Kidney epithelial cell (primary cell): ENCODE results near the gene GPAT2. TPM values are rescaled to one million over a fixed set of nuclear protein-coding genes. Genes with fewer than 3 reads are reported as not detected.
A peak's percentile ranks its signal among the peaks of the same experiment; 100 is the strongest.
"Not testable (repeated sequence)": the region's sequence is repeated elsewhere in the genome, so short reads cannot be mapped to it uniquely, and the experiment has no call there.

Experiments used
- DNase-seq: peaks from one replicate; pipeline ENCODE4 v3.0.0-alpha.2; 2010; ENCODE audit warnings: low read depth
- H3K27me3 ChIP-seq: 2 replicates; pipeline ENCODE4 v1.6.0; 2011; ENCODE audit warnings: low read length; ENCODE audit not compliant: control insufficient read depth, insufficient read depth
- H3K36me3 ChIP-seq: 2 replicates; pipeline ENCODE4 v1.5.1; 2011; ENCODE audit warnings: low read length; ENCODE audit not compliant: control insufficient read depth, insufficient read depth
- H3K4me3 ChIP-seq: 2 replicates; pipeline ENCODE4 v1.5.1; 2011; ENCODE audit warnings: low read depth, mild to moderate bottlenecking, control low read depth, low read length
- CTCF ChIP-seq: IDR thresholded peaks from 2 replicates; pipeline ENCODE4 v1.5.1; 2011; ENCODE audit warnings: mild to moderate bottlenecking, moderate library complexity, low read length, control low read depth, inconsistent platforms; ENCODE audit not compliant: insufficient read depth, poor library complexity, severe bottlenecking
- total RNA-seq: library from RNA; depleted of rRNA; stranded (reverse); fragments of >200 nt; gene quantifications from 2 replicates; pipeline ENCODE4 v1.2.3, GENCODE V29; 2015

The GPAT2 gene
- total RNA-seq, 1 donor from 2014 or later: 1.3 TPM

- H3K27me3 ChIP-seq, DNase-seq, H3K4me3 ChIP-seq, H3K36me3 ChIP-seq: not testable (repeated sequence)
- TF ChIP-seq CTCF: peak; percentile 12
Measured at GRCh38 chr2:96011129-96011455, 23.6 kb downstream of the GPAT2 start.

- not testable (repeated sequence) for H3K27me3 ChIP-seq, H3K36me3 ChIP-seq
- H3K4me3 ChIP-seq: peak overlapping the region; percentile 40
- DNase-seq: peak; percentile 25
Measured at GRCh38 chr2:96010320-96011128, 24.2 kb downstream of the GPAT2 start.

GRCh38 chr2:96009833-96010232, 24.9 kb downstream of the GPAT2 start:
- not testable (repeated sequence) for H3K36me3 ChIP-seq, H3K27me3 ChIP-seq, DNase-seq
- peak overlapping the region; percentile 40 for H3K4me3 ChIP-seq

- not testable (repeated sequence) for H3K36me3 ChIP-seq, H3K27me3 ChIP-seq, DNase-seq, H3K4me3 ChIP-seq
Measured at GRCh38 chr2:96008051-96008450, 26.7 kb downstream of the GPAT2 start.

- not testable (repeated sequence) for H3K4me3 ChIP-seq, H3K27me3 ChIP-seq, DNase-seq, H3K36me3 ChIP-seq
Measured at GRCh38 chr2:96006248-96006647, 28.5 kb downstream of the GPAT2 start.

GRCh38 chr2:95992520-95993272, 42.0 kb downstream of the GPAT2 start:
- peak; percentile 18 for DNase-seq
- H3K4me3 ChIP-seq: peak overlapping the region; percentile 40
- not testable (repeated sequence) for H3K27me3 ChIP-seq, H3K36me3 ChIP-seq
- TF ChIP-seq CTCF: peak; percentile 66

GRCh38 chr2:95992102-95992501, 42.6 kb downstream of the GPAT2 start:
- peak overlapping the region; percentile 40 for H3K4me3 ChIP-seq
- H3K36me3 ChIP-seq, H3K27me3 ChIP-seq, DNase-seq: not testable (repeated sequence)

- not testable (repeated sequence) for H3K36me3 ChIP-seq, DNase-seq, H3K27me3 ChIP-seq
- H3K4me3 ChIP-seq: peak within 1 kb of the TSS; percentile 66
Measured at GRCh38 chr2:95991351-95992094, 43.2 kb downstream of the GPAT2 start, which contains the start of gene ANKRD36C. ANKRD36C (minus strand) TSS chr2:95991824; CDS start chr2:95991708, 116 bp downstream.

- H3K27me3 ChIP-seq, H3K36me3 ChIP-seq, DNase-seq: not testable (repeated sequence)
- peak overlapping the region; percentile 66 for H3K4me3 ChIP-seq
Measured at GRCh38 chr2:95990884-95991283, 43.8 kb downstream of the GPAT2 start.

Other genes starting within 250 kb of the GPAT2 start
- gene ANKRD36C, start 43.1 kb downstream of the GPAT2 start, total RNA-seq: 14.0 and 19.0 TPM in 2 replicates
- gene ADRA2B, start 81.7 kb upstream of the GPAT2 start, total RNA-seq: 0.07 and 0.13 TPM in 2 replicates
- not detected in 2 replicates for gene ASTL, start 103.6 kb upstream of the GPAT2 start, total RNA-seq
- 1.6 and 1.7 TPM in 2 replicates for gene DUSP2, start 110.5 kb upstream of the GPAT2 start, total RNA-seq
- gene STARD7, start 173.9 kb upstream of the GPAT2 start, total RNA-seq: 96.1 and 104 TPM in 2 replicates
- gene TMEM127, start 231.1 kb upstream of the GPAT2 start, total RNA-seq: 54.9 and 63.5 TPM in 2 replicates
- 73.7 and 114 TPM in 2 replicates for gene CIAO1, start 231.3 kb upstream of the GPAT2 start, total RNA-seq